ENCODE data around the gene SUGCT.

- TF ChIP-seq CTCF (IDR thresholded peaks at IDR 0.05) (no peak), POLR2A (IDR thresholded peaks at IDR 0.05) (no peak), POLR2AphosphoS5 (IDR thresholded peaks at IDR 0.05) (no peak)
Measured at GRCh38 chr7:40641701-40642100, 506.9 kb downstream of the SUGCT start.
